PC-9 (cell line): Measurements from ENCODE around the gene KRTAP10-5. TPM values are rescaled to one million over a fixed set of nuclear protein-coding genes. Genes with fewer than 3 reads are reported as not detected.
"Not testable (repeated sequence)": the region's sequence is repeated elsewhere in the genome, so short reads cannot be mapped to it uniquely, and the experiment has no call there.

ENCODE experiments used
- BruUV-seq: library from RNA; stranded (reverse); fragments of 400-500 nt; replicated peaks from 2 replicates; lab custom pipeline; 2021; lab: Mats Ljungman, UMichigan
- CTCF ChIA-PET: fragments of 300-600 bp; sonication (Branson Sonifier 250); formaldehyde crosslinking; loops from one replicate; lab custom pipeline; 2022; ENCODE audit warnings: antibody characterized with exemption; lab: Charles Lee
- POLR2A ChIA-PET: fragments of 300-600 bp; sonication (Branson Sonifier 250); formaldehyde crosslinking; loops from one replicate; lab custom pipeline; 2022; ENCODE audit warnings: antibody characterized with exemption; ENCODE audit not compliant: unreplicated experiment; lab: Charles Lee
- DNase-seq, 2 experiments: peaks; one replicate each; pipeline versions ENCODE4 v3.0.0 to v3.0.0-alpha.2; 2015 to 2022; ENCODE audit warnings: mixed read lengths in 1 of 2
- H2AFZ ChIP-seq: fragments of 200-600 bp; sonication (generic); 2 replicates; pipeline ENCODE4 v1.8.1; 2017; ENCODE audit warnings: antibody characterized with exemption
- H3F3A ChIP-seq: fragments of 200-600 bp; sonication (generic); 2 replicates; pipeline ENCODE4 v1.8.1; 2017; ENCODE audit warnings: antibody characterized with exemption, mild to moderate bottlenecking, low read depth; ENCODE audit not compliant: insufficient read depth
- H3K27ac ChIP-seq: fragments of 200-600 bp; sonication (generic); 2 replicates; pipeline ENCODE4 v1.6.1; 2016; ENCODE audit warnings: mixed run types
- H3K27me3 ChIP-seq: fragments of 200-600 bp; sonication (generic); 2 replicates; pipeline ENCODE4 v1.6.1; 2016; ENCODE audit warnings: low read depth, mixed run types; ENCODE audit not compliant: insufficient read depth
- H3K36me3 ChIP-seq: fragments of 200-600 bp; sonication (generic); 2 replicates; pipeline ENCODE4 v1.6.1; 2016; ENCODE audit warnings: low read depth, mixed run types
- H3K4me1 ChIP-seq: fragments of 200-600 bp; sonication (generic); replicated peaks from 2 replicates; pipeline ENCODE4 v1.6.1; 2016; ENCODE audit warnings: mixed run types; ENCODE audit not compliant: insufficient read depth
- H3K4me2 ChIP-seq: fragments of 200-600 bp; sonication (generic); 2 replicates; pipeline ENCODE4 v1.6.1; 2017; ENCODE audit warnings: mixed run types
- H3K4me3 ChIP-seq: fragments of 200-600 bp; sonication (generic); 2 replicates; pipeline ENCODE4 v1.6.1; 2016; ENCODE audit warnings: mixed run types
- H3K79me2 ChIP-seq: fragments of 200-600 bp; sonication (generic); 2 replicates; pipeline ENCODE4 v1.6.1; 2017; ENCODE audit warnings: low read depth, mixed run types
- H3K9me2 ChIP-seq: fragments of 200-600 bp; sonication (generic); 2 replicates; pipeline ENCODE4 v1.8.1; 2017; ENCODE audit warnings: mild to moderate bottlenecking; ENCODE audit not compliant: insufficient read depth
- H3K9me3 ChIP-seq: fragments of 200-600 bp; sonication (generic); 2 replicates; pipeline ENCODE4 v1.8.1; 2016; ENCODE audit warnings: low read depth; ENCODE audit not compliant: insufficient read depth
- H4K20me1 ChIP-seq: fragments of 200-600 bp; sonication (generic); 2 replicates; pipeline ENCODE4 v1.8.1; 2017; ENCODE audit not compliant: insufficient read depth
- EZH2 ChIP-seq: fragments of 200-600 bp; sonication (generic); IDR thresholded peaks from 2 replicates; pipeline ENCODE4 v1.8.0; 2017; ENCODE audit warnings: antibody characterized with exemption, low read depth
- intact Hi-C: fragments of 100-400 bp; cut with micrococcal nuclease; formaldehyde crosslinking; loops from one replicate; pipeline ENCODE4 v1.10.0; 2022; ENCODE audit not compliant: unreplicated experiment
- total RNA-seq: library from RNA; stranded (reverse); gene quantifications from 2 replicates; pipeline ENCODE4 v1.2.3, GENCODE V29; 2021
- TF ChIP-seq, protein P1 (sequence below): fragments of 200-600 bp; sonication (generic); conservative IDR thresholded peaks from 2 replicates; pipeline ENCODE4 v1.6.1; 2017; ENCODE audit warnings: mixed run types, antibody characterized with exemption, mild to moderate bottlenecking, moderate library complexity

The KRTAP10-5 gene
- total RNA-seq, 1 experiment from 2014 or later = not detected

DNA sequence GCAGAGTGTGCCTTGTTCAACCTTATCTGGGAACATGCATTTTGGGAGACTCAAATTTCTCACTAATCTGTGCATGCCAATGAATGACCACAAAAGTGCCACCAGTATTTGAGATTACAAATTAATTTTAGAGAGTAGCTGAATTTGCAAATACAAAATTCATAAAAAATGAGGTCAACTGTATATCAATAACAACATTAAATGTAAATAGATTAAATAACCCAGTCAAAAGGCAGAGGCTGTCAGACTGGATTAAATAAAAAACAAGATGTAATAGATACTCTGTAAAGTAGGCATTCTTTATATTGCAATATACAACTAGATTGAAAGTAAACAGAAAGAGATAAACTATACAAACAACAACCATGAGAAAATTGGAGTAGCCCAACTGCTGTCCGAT, 16.3 kb downstream of the KRTAP10-5 start:
- H3K4me3 ChIP-seq = no peak overlapping the region
- ChIA-PET POLR2A (no interaction called here), CTCF (no interaction called here)
- no peaks in the 10 kb centered on the region for H3K79me2 ChIP-seq
- no peak overlapping the region for H2AFZ ChIP-seq
- H3F3A ChIP-seq = no peaks in the 10 kb centered on the region
- no peaks in the 10 kb centered on the region for H3K4me1 ChIP-seq
- no peaks in the 10 kb centered on the region for H3K9me2 ChIP-seq
- no peaks in the 10 kb centered on the region for H4K20me1 ChIP-seq
- intact Hi-C loops = no loop called here
- H3K4me2 ChIP-seq = no peak overlapping the region
- H3K27ac ChIP-seq = no peak overlapping the region
- TF ChIP-seq, protein P1, sequence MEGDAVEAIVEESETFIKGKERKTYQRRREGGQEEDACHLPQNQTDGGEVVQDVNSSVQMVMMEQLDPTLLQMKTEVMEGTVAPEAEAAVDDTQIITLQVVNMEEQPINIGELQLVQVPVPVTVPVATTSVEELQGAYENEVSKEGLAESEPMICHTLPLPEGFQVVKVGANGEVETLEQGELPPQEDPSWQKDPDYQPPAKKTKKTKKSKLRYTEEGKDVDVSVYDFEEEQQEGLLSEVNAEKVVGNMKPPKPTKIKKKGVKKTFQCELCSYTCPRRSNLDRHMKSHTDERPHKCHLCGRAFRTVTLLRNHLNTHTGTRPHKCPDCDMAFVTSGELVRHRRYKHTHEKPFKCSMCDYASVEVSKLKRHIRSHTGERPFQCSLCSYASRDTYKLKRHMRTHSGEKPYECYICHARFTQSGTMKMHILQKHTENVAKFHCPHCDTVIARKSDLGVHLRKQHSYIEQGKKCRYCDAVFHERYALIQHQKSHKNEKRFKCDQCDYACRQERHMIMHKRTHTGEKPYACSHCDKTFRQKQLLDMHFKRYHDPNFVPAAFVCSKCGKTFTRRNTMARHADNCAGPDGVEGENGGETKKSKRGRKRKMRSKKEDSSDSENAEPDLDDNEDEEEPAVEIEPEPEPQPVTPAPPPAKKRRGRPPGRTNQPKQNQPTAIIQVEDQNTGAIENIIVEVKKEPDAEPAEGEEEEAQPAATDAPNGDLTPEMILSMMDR = no peak
- no peak for TF ChIP-seq EZH2
- peaks cover 43% of the 10 kb centered on the region; the same call in 1 of the 2 replicates for H3K27me3 ChIP-seq
- no peaks in the 10 kb centered on the region for H3K36me3 ChIP-seq
- no TSS peak for BruUV-seq
- DNase-seq = no peak
- no peaks in the 10 kb centered on the region for H3K9me3 ChIP-seq

DNA sequence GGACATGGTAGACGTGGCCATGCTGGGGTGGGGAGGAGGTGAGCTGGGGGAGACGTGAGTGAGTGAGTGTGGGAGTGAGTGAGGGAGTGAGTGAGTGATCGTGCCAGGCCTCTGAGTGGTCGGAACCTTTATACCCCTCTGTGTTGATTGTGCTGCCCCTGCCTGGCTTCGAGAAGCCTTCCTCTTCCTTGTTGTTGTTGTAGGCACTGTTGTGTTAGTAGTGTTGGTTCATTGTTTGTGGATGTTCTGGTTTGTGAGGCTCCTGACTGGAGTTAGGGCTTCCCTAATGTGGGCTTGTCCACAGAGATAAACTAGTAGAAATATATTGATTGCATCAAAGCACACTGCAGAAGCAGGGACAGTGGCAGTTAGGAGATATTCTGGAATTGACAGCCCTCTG, 21.7 kb downstream of the KRTAP10-5 start, which contains the start of gene KRTAP10-3:
Gene KRTAP10-3, minus strand, starts transcription at position 101 of the 400 bp plus-strand sequence. Its CDS starts 80 bp downstream, at position 21.
- ChIA-PET POLR2A (no interaction called here), CTCF (no interaction called here)
- intact Hi-C loops = no loop called here

DNA sequence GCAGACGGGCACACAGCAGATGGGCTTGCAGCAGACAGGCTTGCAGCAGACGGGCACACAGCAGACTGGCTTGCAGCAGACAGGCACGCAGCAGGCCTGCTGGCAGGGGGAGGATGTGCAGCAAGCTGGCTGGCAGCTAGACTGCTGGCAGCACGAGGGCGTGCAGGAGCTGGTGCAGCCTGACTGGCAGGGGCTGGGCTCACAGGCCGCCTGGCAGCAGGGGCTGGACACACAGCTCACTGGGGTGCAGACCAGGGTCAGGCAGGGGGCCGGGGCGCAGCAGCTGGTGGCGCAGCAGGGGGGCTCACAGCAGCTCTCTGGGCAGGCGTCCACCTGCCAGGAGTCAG, 22.1 kb downstream of the KRTAP10-5 start:
- H3K4me3 ChIP-seq, CTCF ChIA-PET, H3K4me1 ChIP-seq, H3F3A ChIP-seq, DNase-seq, POLR2A ChIA-PET, BruUV-seq, intact Hi-C loops, H4K20me1 ChIP-seq, H3K4me2 ChIP-seq, H3K79me2 ChIP-seq, H3K27ac ChIP-seq, H2AFZ ChIP-seq, H3K9me3 ChIP-seq, H3K9me2 ChIP-seq, H3K36me3 ChIP-seq: not testable (repeated sequence)
- peaks cover 66% of the 10 kb centered on the region for H3K27me3 ChIP-seq

More for the DNA sequence above, 21.7 kb downstream of the KRTAP10-5 start, which contains the start of gene KRTAP10-3:
- H3K27ac ChIP-seq = no peak within 1 kb of the TSS
- no peaks in the 10 kb centered on the region for H3K79me2 ChIP-seq
- no peaks in the 10 kb centered on the region for H3K9me2 ChIP-seq
- BruUV-seq = no TSS peak
- no peaks in the 10 kb centered on the region for H3K9me3 ChIP-seq
- peaks cover 66% of the 10 kb centered on the region for H3K27me3 ChIP-seq
- no peak within 1 kb of the TSS for H2AFZ ChIP-seq
- no peak within 1 kb of the TSS for H3K4me2 ChIP-seq
- no peak within 1 kb of the TSS for H3K4me3 ChIP-seq
- no peaks in the 10 kb centered on the region for H3F3A ChIP-seq
- no peaks in the 10 kb centered on the region for H3K36me3 ChIP-seq
- H4K20me1 ChIP-seq = no peaks in the 10 kb centered on the region
- no peak for TF ChIP-seq EZH2
- TF ChIP-seq, protein P1 = no peak
- no peaks in the 10 kb centered on the region for H3K4me1 ChIP-seq
- DNase-seq = no peak
